GM23338 (cell line): ENCODE results near the gene ADCY5. TPM values are rescaled to one million over a fixed set of nuclear protein-coding genes. Genes with fewer than 3 reads are reported as not detected.

Experiments
- ATAC-seq: fragments of 200-7000 bp; cut with Tn5 transposase; 3 replicates; pipeline ENCODE4 v1.9.1; 2020
- DNase-seq: peaks from one replicate; pipeline ENCODE4 v3.0.0-alpha.2; 2015; ENCODE audit warnings: low spot score
- H2AFZ ChIP-seq: fragments of 200-600 bp; sonication (generic); 2 replicates; pipeline ENCODE4 v1.8.0; 2016; ENCODE audit warnings: antibody characterized with exemption, mild to moderate bottlenecking, moderate library complexity
- H3F3A ChIP-seq: fragments of 200-600 bp; sonication (generic); replicated peaks from 2 replicates; pipeline ENCODE4 v1.8.0; 2017; ENCODE audit warnings: antibody characterized with exemption, mixed run types, low read depth
- H3K27ac ChIP-seq: fragments of 200-600 bp; sonication (generic); 2 replicates; pipeline ENCODE4 v1.6.1; 2016; ENCODE audit warnings: low read depth
- H3K27me3 ChIP-seq: fragments of 200-600 bp; sonication (generic); 2 replicates; pipeline ENCODE4 v1.8.0; 2016; ENCODE audit warnings: mild to moderate bottlenecking, mixed run types, moderate library complexity; ENCODE audit not compliant: insufficient read depth
- H3K36me3 ChIP-seq: fragments of 200-600 bp; sonication (generic); 2 replicates; pipeline ENCODE4 v1.8.0; 2016; ENCODE audit warnings: mild to moderate bottlenecking; ENCODE audit not compliant: insufficient read depth
- H3K4me1 ChIP-seq: fragments of 200-600 bp; sonication (generic); 2 replicates; pipeline ENCODE4 v1.8.0; 2016; ENCODE audit warnings: mild to moderate bottlenecking, moderate library complexity; ENCODE audit not compliant: insufficient read depth
- H3K4me2 ChIP-seq: fragments of 200-600 bp; sonication (generic); 2 replicates; pipeline ENCODE4 v1.7.1; 2017; ENCODE audit warnings: mixed run types
- H3K4me3 ChIP-seq: fragments of 200-600 bp; sonication (generic); 2 replicates; pipeline ENCODE4 v1.6.1; 2016; ENCODE audit warnings: mixed run types
- H3K79me2 ChIP-seq: fragments of 200-600 bp; sonication (generic); replicated peaks from 2 replicates; pipeline ENCODE4 v1.8.0; 2017; ENCODE audit warnings: mild to moderate bottlenecking; ENCODE audit not compliant: insufficient read depth
- H3K9me2 ChIP-seq: fragments of 200-600 bp; sonication (generic); 2 replicates; pipeline ENCODE4 v1.8.0; 2017; ENCODE audit not compliant: insufficient read depth
- H4K20me1 ChIP-seq: fragments of 200-600 bp; sonication (generic); replicated peaks from 2 replicates; pipeline ENCODE4 v1.8.0; 2017; ENCODE audit warnings: mild to moderate bottlenecking; ENCODE audit not compliant: insufficient read depth
- H3K27ac Mint-ChIP-seq: 2 replicates; pipeline ENCODE4 v1.8.0; 2020; ENCODE audit warnings: inconsistent platforms, mild to moderate bottlenecking, moderate library complexity, mixed read lengths
- H3K27me3 Mint-ChIP-seq: 3 replicates; pipeline ENCODE4 v1.8.0; 2022; ENCODE audit warnings: low read depth, mild to moderate bottlenecking, moderate library complexity, mixed read lengths, inconsistent platforms; ENCODE audit not compliant: insufficient read depth, poor library complexity
- H3K36me3 Mint-ChIP-seq: 3 replicates; pipeline ENCODE4 v1.8.0; 2021; ENCODE audit warnings: low read depth, mild to moderate bottlenecking, inconsistent platforms, moderate library complexity, mixed read lengths
- H3K4me1 Mint-ChIP-seq: 3 replicates; pipeline ENCODE4 v1.8.0; 2020; ENCODE audit warnings: mild to moderate bottlenecking, inconsistent platforms, mixed read lengths
- H3K4me3 Mint-ChIP-seq: 3 replicates; pipeline ENCODE4 v1.8.0; 2021; ENCODE audit warnings: moderate library complexity, mild to moderate bottlenecking, inconsistent platforms, mixed read lengths
- H3K9me3 Mint-ChIP-seq: 3 replicates; pipeline ENCODE4 v1.8.0; 2020; ENCODE audit warnings: moderate library complexity, mild to moderate bottlenecking, inconsistent platforms, mixed read lengths
- CREB1 ChIP-seq: fragments of 250-450 bp; sonication (Bioruptor Pico); IDR thresholded peaks from 2 replicates; pipeline ENCODE4 v1.5.0; 2020; ENCODE audit warnings: low read depth, mild to moderate bottlenecking, moderate library complexity
- CTCF ChIP-seq, 2 experiments: fragments of 200-600 bp in 1 of 2; sonication (generic) in 1 of 2; conservative IDR thresholded peaks; 2 replicates each; pipeline versions ENCODE4 v1.5.1 to v1.6.1; 2016 to 2017; ENCODE audit warnings: antibody characterized with exemption in 2 of 2, low read depth in 2 of 2, mild to moderate bottlenecking in 2 of 2, moderate library complexity in 1 of 2
- ETS1 ChIP-seq: IDR thresholded peaks from 2 replicates; pipeline ENCODE4 v1.6.1; 2016; ENCODE audit warnings: antibody characterized with exemption
- EZH2 ChIP-seq: fragments of 200-600 bp; sonication (generic); IDR thresholded peaks from one replicate; pipeline ENCODE4 v1.8.0; 2017; ENCODE audit warnings: antibody characterized with exemption, mild to moderate bottlenecking, low read depth; ENCODE audit not compliant: unreplicated experiment
- EZH2phosphoT487 ChIP-seq: fragments of 200-600 bp; sonication (generic); IDR thresholded peaks from one replicate; pipeline ENCODE4 v1.8.1; 2018; ENCODE audit warnings: antibody characterized with exemption; ENCODE audit not compliant: unreplicated experiment
- JUNB ChIP-seq: IDR thresholded peaks from one replicate; pipeline ENCODE4 v1.6.1; 2016; ENCODE audit warnings: antibody characterized with exemption; ENCODE audit not compliant: unreplicated experiment
- NANOG ChIP-seq: IDR thresholded peaks from 2 replicates; pipeline ENCODE4 v1.6.1; 2016; ENCODE audit warnings: antibody characterized with exemption, borderline replicate concordance
- POLR2AphosphoS5 ChIP-seq: IDR thresholded peaks from 2 replicates; pipeline ENCODE4 v1.6.1; 2016; ENCODE audit warnings: antibody characterized with exemption, low read depth
- REST ChIP-seq: IDR thresholded peaks from one replicate; pipeline ENCODE4 v1.6.1; 2018; ENCODE audit warnings: antibody characterized with exemption; ENCODE audit not compliant: unreplicated experiment
- ZNF114 ChIP-seq: fragments of 250-450 bp; sonication (Bioruptor Pico); IDR thresholded peaks from 2 replicates; pipeline ENCODE4 v1.5.0; 2020; ENCODE audit warnings: mild to moderate bottlenecking, moderate library complexity
- ZNF331 ChIP-seq: fragments of 250-450 bp; sonication (Bioruptor Pico); IDR thresholded peaks from 2 replicates; pipeline ENCODE4 v1.5.0; 2020; ENCODE audit warnings: low read depth, mild to moderate bottlenecking, moderate library complexity
- polyA plus RNA-seq: library from polyadenylated mRNA; unstranded; fragments of >200 nt; fragmentation: Nextera tagmentation; extraction: Ambion mirVana; gene quantifications from 2 replicates; pipeline ENCODE4 v1.2.1, GENCODE V29; 2016
- total RNA-seq: library from RNA; depleted of rRNA; stranded (reverse); fragments of >200 nt; shearing (Covaris generic); gene quantifications from 2 replicates; pipeline ENCODE4 v1.2.3, GENCODE V29; 2014

The ADCY5 gene
- total and polyA plus RNA-seq, 2 experiments from 2014 or later, result 3.5 to 10.2 TPM

GRCh38 chr3:123347691-123348264 lies 101.1 kb downstream of the ADCY5 start (continued):
- TF ChIP-seq ETS1, result no peak
- TF ChIP-seq POLR2AphosphoS5, result no peak

- Mint-ChIP-seq H3K4me3 (no peak overlapping the region), H3K4me1 (peaks cover 28% of the 10 kb centered on the region), H3K9me3 (no peaks in the 10 kb centered on the region; the same call in 2 of the 3 replicates), H3K27me3 (peaks cover 16% of the 10 kb centered on the region), H3K36me3 (no peaks in the 10 kb centered on the region), H3K27ac (no peak overlapping the region)
- TF ChIP-seq CREB1 (no peak), CTCF (conservative IDR thresholded peaks at IDR 0.05; ENCODE audit: low read depth in 2 of 2) (no peak), EZH2phosphoT487 (no peak), JUNB (no peak), POLR2AphosphoS5 (no peak), ETS1 (no peak)
- DNase-seq (no peak), ATAC-seq (no peak)
- H3K9me2 ChIP-seq, result no peaks in the 10 kb centered on the region
- H3K36me3 ChIP-seq, result no peaks in the 10 kb centered on the region
- H2AFZ ChIP-seq, result no peak overlapping the region
- H3F3A ChIP-seq, result no peaks in the 10 kb centered on the region
- no peak overlapping the region for H3K27ac ChIP-seq
- peaks cover 10% of the 10 kb centered on the region for H3K4me1 ChIP-seq
- H3K79me2 ChIP-seq, result no peaks in the 10 kb centered on the region
- no peaks in the 10 kb centered on the region for H3K27me3 ChIP-seq
- no peaks in the 10 kb centered on the region for H4K20me1 ChIP-seq
- no peak overlapping the region for H3K4me3 ChIP-seq
- no peak overlapping the region for H3K4me2 ChIP-seq
These were observed 101.7 kb downstream of the ADCY5 start for GRCh38 chr3:123347205-123347604.

GRCh38 chr3:123346021-123346420 lies 102.9 kb downstream of the ADCY5 start:
- Histone ChIP-seq H2AFZ (no peak overlapping the region), H3K4me3 (no peak overlapping the region), H3K36me3 (no peaks in the 10 kb centered on the region), H4K20me1 (no peaks in the 10 kb centered on the region), H3K27me3 (no peaks in the 10 kb centered on the region), H3K79me2 (no peaks in the 10 kb centered on the region), H3K27ac (no peak overlapping the region), H3K9me2 (no peaks in the 10 kb centered on the region), H3F3A (no peaks in the 10 kb centered on the region), H3K4me2 (no peak overlapping the region), H3K4me1 (peaks cover 10% of the 10 kb centered on the region)
- DNase-seq (no peak), ATAC-seq (no peak)
- Mint-ChIP-seq H3K36me3 (no peaks in the 10 kb centered on the region), H3K27ac (no peak overlapping the region), H3K4me1 (peaks cover 28% of the 10 kb centered on the region), H3K4me3 (no peak overlapping the region), H3K9me3 (no peaks in the 10 kb centered on the region; the same call in 2 of the 3 replicates), H3K27me3 (peaks cover 16% of the 10 kb centered on the region)
- TF ChIP-seq JUNB, result no peak
- TF ChIP-seq CREB1, result no peak
- no peak for TF ChIP-seq NANOG
- no peak for TF ChIP-seq ZNF331
- no peak for TF ChIP-seq REST
- no peak for TF ChIP-seq ZNF114 (CRISPR knock-in tag)
- no peak for TF ChIP-seq ETS1
- no peak for TF ChIP-seq POLR2AphosphoS5
- no peak for TF ChIP-seq EZH2phosphoT487
- TF ChIP-seq EZH2, result no peak
